ENCODE data around the gene PPP2R5C.

Gene PPP2R5C

GRCh38 chr14:101755591-101756324 is 5.8 kb upstream of the PPP2R5C start:
- DNase-seq = no peak

GRCh38 chr14:101757064-101757838 is 4.3 kb upstream of the PPP2R5C start:
- no peak for DNase-seq

GRCh38 chr14:101757839-101758211 is 3.7 kb upstream of the PPP2R5C start:
- DNase-seq = no peak

GRCh38 chr14:101758913-101759593 is 2.5 kb upstream of the PPP2R5C start:
- no peak for DNase-seq

GRCh38 chr14:101760138-101761011 is 1.1 kb upstream of the PPP2R5C start:
- DNase-seq = peak; percentile 58

GRCh38 chr14:101761881-101762529 is 496 bp downstream of the PPP2R5C start:
- no peak for DNase-seq

- DNase-seq = no peak
Observed at GRCh38 chr14:101762530-101763101, 1.1 kb downstream of the PPP2R5C start.

- no peak for DNase-seq
Observed at GRCh38 chr14:101763941-101764709, 2.6 kb downstream of the PPP2R5C start.

- no peak for DNase-seq
Observed at GRCh38 chr14:101767618-101768362, 6.3 kb downstream of the PPP2R5C start.

- DNase-seq = no peak
Observed at GRCh38 chr14:101770183-101770582, 8.7 kb downstream of the PPP2R5C start.

- DNase-seq = no peak
Observed at GRCh38 chr14:101772770-101773169, 11.3 kb downstream of the PPP2R5C start.

GRCh38 chr14:101773378-101773777 is 11.9 kb downstream of the PPP2R5C start:
- DNase-seq = no peak

- DNase-seq = no peak
Observed at GRCh38 chr14:101774006-101774795, 12.7 kb downstream of the PPP2R5C start.

GRCh38 chr14:101774814-101775213 is 13.3 kb downstream of the PPP2R5C start:
- DNase-seq = no peak

- no peak for DNase-seq
Observed at GRCh38 chr14:101775826-101776225, 14.3 kb downstream of the PPP2R5C start.

- no peak for DNase-seq
Observed at GRCh38 chr14:101776344-101776743, 14.8 kb downstream of the PPP2R5C start.

- DNase-seq = no peak
Observed at GRCh38 chr14:101780390-101780789, 18.9 kb downstream of the PPP2R5C start.

- no peak for DNase-seq
Observed at GRCh38 chr14:101780887-101781239, 19.4 kb downstream of the PPP2R5C start.

GRCh38 chr14:101781240-101782061 is 19.9 kb downstream of the PPP2R5C start:
- no peak for DNase-seq

Measured in NCI-H1436 treated with DMSO at 0.1 percent for 48 hours (cell line).